Psoas muscle (tissue), 8 donors: ENCODE results near the gene IL1B. TPM values are rescaled to one million over a fixed set of nuclear protein-coding genes. Genes with fewer than 3 reads are reported as not detected.

Source experiments
- ATAC-seq, 4 donors: fragments of 200-7000 bp; cut with Tn5 transposase; one replicate each; pipeline ENCODE4 v1.9.1; 2020; ENCODE audit warnings: moderate library complexity in 3 of 4, mild to moderate bottlenecking in 2 of 4
- DNase-seq, 2 donors: peaks; one replicate each; pipeline ENCODE4 v3.0.0-alpha.2; 2020
- H3K27ac ChIP-seq: fragments of 200-600 bp; one replicate; pipeline ENCODE4 v1.8.0; 2022
- H3K27me3 ChIP-seq, 3 donors: fragments of 200-600 bp in 1 of 3; one replicate each; pipeline versions ENCODE4 v1.6.1 to v1.8.0; 2013 to 2022; ENCODE audit warnings: low read length in 2 of 3, mild to moderate bottlenecking in 2 of 3, moderate library complexity in 1 of 3; ENCODE audit not compliant: insufficient read depth in 3 of 3
- H3K36me3 ChIP-seq, 2 donors: fragments of 200-600 bp in 1 of 2; one replicate each; pipeline versions ENCODE4 v1.6.1 to v1.8.0; 2013 to 2022; ENCODE audit warnings: low read depth in 1 of 2, mild to moderate bottlenecking in 1 of 2, moderate library complexity in 1 of 2; ENCODE audit not compliant: insufficient read depth in 1 of 2
- H3K4me1 ChIP-seq: fragments of 200-600 bp; one replicate; pipeline ENCODE4 v1.8.0; 2022
- H3K4me3 ChIP-seq: fragments of 200-600 bp; one replicate; pipeline ENCODE4 v1.8.0; 2022; ENCODE audit warnings: mild to moderate bottlenecking
- H3K9me3 ChIP-seq: fragments of 200-600 bp; one replicate; pipeline ENCODE4 v1.8.0; 2022
- CTCF ChIP-seq: fragments of 200-600 bp; IDR thresholded peaks from one replicate; pipeline ENCODE4 v1.8.0; 2022; ENCODE audit warnings: antibody characterized with exemption
- WGBS, 3 donors: extraction: QIAGEN DNeasy Blood & Tissue Kit; methylation state at CpG; one replicate each; pipeline versions ENCODE4 v1.1.6 to v1.1.7; 2013; 5-methylcytosine and 5-hydroxymethylcytosine counted together
- intact Hi-C, 2 donors: fragments of 100-400 bp; cut with DNase I; formaldehyde crosslinking; loops; one replicate each; pipeline versions ENCODE4 v1.11.0 to v1.14.2; 2022
- polyA plus RNA-seq, 3 donors: library from polyadenylated mRNA; stranded (reverse); fragments of 200-250 nt; gene quantifications; one replicate each; pipeline ENCODE4 v1.2.3, GENCODE V29; 2013
- total RNA-seq, 4 donors: library from RNA; stranded (reverse); fragmentation: NEBNext Ultra II Directional in 2 of 4; extraction: Animal tissue kit (Norgen Biotek cat#: 25700) in 2 of 4; gene quantifications; one replicate each; pipeline versions ENCODE4 v1.2.1 to v1.2.4, GENCODE V29; 2021 to 2023
- donor health status: healthy with polysubstance abuse.
- donor health status: DM: no; HTN: no; CAD: no; lungs with moderate emphysema.
- donor health status: Bipolar disorder and iron deficiency.
- donor health status: healthy.
- donor health status: DM: yes; HTN: yes; CAD: no.
- donor health status: DM: no; HTN: no; CAD: no.
- donor health status: DM: no; HTN: no; CAD: no.
- donor health status: DM: yes; HTN: yes; CAD: no.

The IL1B gene
- total and polyA plus RNA-seq, 7 donors: 0.06 to 0.42 (median 0.27) TPM; not detected in 1

DNA sequence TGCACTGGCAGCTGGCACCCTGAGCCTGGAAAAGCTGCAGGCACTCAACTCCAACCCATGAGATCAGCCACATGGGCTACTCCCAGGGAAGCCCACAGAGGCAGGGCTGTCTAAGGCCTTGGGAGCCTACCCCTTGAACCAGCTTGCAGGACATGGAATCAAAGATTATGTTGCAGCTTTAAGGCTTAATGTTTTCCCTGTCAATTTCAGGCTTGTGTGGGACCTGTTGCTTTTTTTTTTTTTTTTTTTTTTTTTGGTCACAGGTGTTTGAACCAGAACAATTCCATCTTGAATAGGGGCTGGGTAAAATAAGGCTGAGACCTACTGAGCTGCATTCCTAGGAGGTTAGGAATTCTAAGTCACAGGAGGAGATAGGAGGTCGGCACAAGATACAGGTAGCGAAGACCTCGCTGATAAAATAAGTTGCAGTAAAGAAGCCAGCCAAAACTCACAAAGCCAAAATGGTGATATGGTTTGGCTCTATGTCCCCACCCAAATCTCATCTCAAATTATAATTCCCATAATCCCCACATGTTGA is 44.8 kb downstream of the IL1B start:
- ATAC-seq (no peak), DNase-seq (no peak)
- Histone ChIP-seq H3K4me3 (no peak overlapping the region), H3K36me3 (no peaks in the 10 kb centered on the region), H3K27me3 (no peaks in the 10 kb centered on the region), H3K27ac (no peak overlapping the region), H3K4me1 (no peaks in the 10 kb centered on the region), H3K9me3 (no peaks in the 10 kb centered on the region)
- intact Hi-C loops: no loop called here
- TF ChIP-seq CTCF: no peak
- WGBS, 3 donors: 96% methylated on average over 3 of the region's 3 CpGs

DNA sequence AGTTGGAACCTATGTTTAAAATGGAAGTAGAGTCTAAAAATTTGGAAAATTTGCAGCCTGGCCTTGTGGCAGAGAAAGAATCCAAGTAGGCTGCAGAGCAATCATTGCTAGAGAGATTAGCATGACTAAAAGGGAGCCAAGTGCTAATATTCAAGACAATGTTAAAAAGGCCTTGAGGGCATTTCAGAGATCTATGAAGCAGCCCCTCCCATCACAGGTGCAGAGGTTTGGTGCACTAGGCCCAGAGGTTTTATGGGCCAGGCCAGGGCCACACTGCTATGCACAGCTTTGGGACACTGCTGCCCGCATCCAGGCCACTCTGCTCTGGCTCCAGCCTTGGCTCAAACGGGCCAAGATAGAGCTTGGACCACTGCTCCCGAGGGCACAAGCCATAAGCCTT is 45.6 kb downstream of the IL1B start:
- no peak for DNase-seq
- Histone ChIP-seq H3K27ac (no peak overlapping the region), H3K4me1 (no peaks in the 10 kb centered on the region), H3K9me3 (no peaks in the 10 kb centered on the region), H3K4me3 (no peak overlapping the region), H3K36me3 (no peaks in the 10 kb centered on the region), H3K27me3 (no peaks in the 10 kb centered on the region)
- no peak for TF ChIP-seq CTCF
- intact Hi-C loops: no loop called here
- WGBS, 3 donors: 85 to 86% (median 85%) methylated on average over 3 of the region's 3 CpGs
- ATAC-seq: no peak

DNA sequence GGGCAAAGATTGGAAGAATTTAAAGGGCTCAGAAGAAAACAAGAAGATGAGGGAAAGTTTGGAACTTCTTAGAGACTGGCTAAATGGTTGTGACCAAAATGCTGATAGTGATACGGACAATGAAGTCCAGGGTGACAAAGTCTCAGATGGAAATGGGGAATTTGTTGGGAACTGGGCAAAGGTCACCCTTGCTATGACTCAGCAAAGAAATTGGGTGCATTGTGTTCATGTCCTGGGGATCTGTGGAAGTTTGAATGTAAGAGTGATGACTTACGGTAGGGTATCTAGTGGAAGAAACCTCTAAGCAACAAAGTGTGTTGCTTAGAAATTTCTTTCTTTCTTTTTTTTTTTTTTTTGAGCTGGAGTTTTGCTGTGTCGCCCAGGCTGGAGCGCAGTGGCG is 46.3 kb downstream of the IL1B start:
- H3K4me3 ChIP-seq: no peak overlapping the region
- intact Hi-C loops: no loop called here
- no peaks in the 10 kb centered on the region for H3K27me3 ChIP-seq
- DNase-seq: no peak
- H3K4me1 ChIP-seq: no peaks in the 10 kb centered on the region
- H3K36me3 ChIP-seq: no peaks in the 10 kb centered on the region
- TF ChIP-seq CTCF: no peak
- no peaks in the 10 kb centered on the region for H3K9me3 ChIP-seq
- WGBS, 3 donors: 94 to 98% (median 96%) methylated on average over 5 of the region's 5 CpGs
- H3K27ac ChIP-seq: no peak overlapping the region
- ATAC-seq: no peak

GRCh38 chr2:112789186-112789585 is 47.4 kb downstream of the IL1B start:
- 79 to 88% (median 80%) methylated on average over 1 of the region's 1 CpG for WGBS, 3 donors
- no peak for ATAC-seq
- no peak for TF ChIP-seq CTCF

DNA sequence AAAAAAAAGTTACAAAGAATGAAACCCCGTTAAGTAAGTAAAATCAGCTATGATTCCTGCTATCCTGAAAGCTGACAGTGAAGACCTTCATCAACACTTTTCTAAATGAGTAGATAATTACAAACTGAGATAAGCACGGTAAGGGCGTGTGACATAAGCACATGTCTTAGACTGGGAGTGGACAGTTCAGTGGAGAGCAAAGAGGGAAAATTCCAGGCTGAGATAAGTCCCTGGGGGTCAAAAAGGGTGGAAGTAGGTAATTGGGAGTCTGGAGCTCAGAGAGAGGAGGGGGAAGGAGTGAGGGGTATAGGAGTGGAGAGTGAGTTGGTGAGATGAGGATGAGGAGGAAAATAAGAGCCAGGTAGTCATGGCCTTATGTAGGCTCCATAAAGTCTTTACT is 47.9 kb downstream of the IL1B start:
- TF ChIP-seq CTCF: no peak
- ATAC-seq: no peak
- Histone ChIP-seq H3K9me3 (no peaks in the 10 kb centered on the region), H3K27me3 (no peaks in the 10 kb centered on the region), H3K36me3 (no peaks in the 10 kb centered on the region), H3K4me1 (no peaks in the 10 kb centered on the region), H3K4me3 (no peak overlapping the region), H3K27ac (no peak overlapping the region)
- WGBS, 3 donors: 89 to 98% (median 91%) methylated on average over 3 of the region's 3 CpGs
- intact Hi-C loops: no loop called here
- DNase-seq: no peak

More at GRCh38 chr2:112789186-112789585, 47.4 kb downstream of the IL1B start:
- H3K4me3 ChIP-seq: no peak overlapping the region
- H3K36me3 ChIP-seq: no peaks in the 10 kb centered on the region
- DNase-seq: no peak
- no peaks in the 10 kb centered on the region for H3K9me3 ChIP-seq
- no peaks in the 10 kb centered on the region for H3K4me1 ChIP-seq
- H3K27me3 ChIP-seq: no peaks in the 10 kb centered on the region
- intact Hi-C loops: no loop called here
- H3K27ac ChIP-seq: no peak overlapping the region
